Activated CD8-positive, alpha-beta T cell treated with anti-CD3 and anti-CD28 coated beads, Interleukin-2, amount 10 ng/mL, durations not matched to agents 7 days and 5 days (primary cell): ENCODE measurements around the gene HCFC1. TPM values are rescaled to one million over a fixed set of nuclear protein-coding genes. Genes with fewer than 3 reads are reported as not detected.

ENCODE experiments used
- ATAC-seq: fragments of 150-1000 bp; cut with Tn5 transposase; one replicate; pipeline ENCODE4 v1.10.0; 2021; ENCODE audit warnings: moderate library complexity
- CTCF ChIA-PET: fragments of 350-600 bp; sonication (Branson Sonifier 250); formaldehyde crosslinking; loops from one replicate; lab custom pipeline; 2021; ENCODE audit warnings: antibody characterized with exemption; lab: Charles Lee
- POLR2A ChIA-PET: fragments of 350-600 bp; sonication (Branson Sonifier 250); formaldehyde crosslinking; loops from one replicate; lab custom pipeline; 2021; ENCODE audit warnings: antibody characterized with exemption; lab: Charles Lee
- DNase-seq: peaks from one replicate; pipeline ENCODE4 v3.0.0-alpha.2; 2020
- H3K27ac Mint-ChIP-seq: one replicate; pipeline ENCODE4 v1.8.0; 2021; ENCODE audit warnings: mild to moderate bottlenecking, mixed read lengths
- H3K27me3 Mint-ChIP-seq: one replicate; pipeline ENCODE4 v1.8.0; 2021; ENCODE audit warnings: low read depth, mixed read lengths
- H3K36me3 Mint-ChIP-seq: one replicate; pipeline ENCODE4 v1.8.0; 2021; ENCODE audit warnings: low read depth, mixed read lengths
- H3K4me1 Mint-ChIP-seq: one replicate; pipeline ENCODE4 v1.8.0; 2021; ENCODE audit warnings: low read depth, mixed read lengths
- H3K4me3 Mint-ChIP-seq: one replicate; pipeline ENCODE4 v1.8.0; 2021; ENCODE audit warnings: mild to moderate bottlenecking, mixed read lengths
- H3K9me3 Mint-ChIP-seq: one replicate; pipeline ENCODE4 v1.8.0; 2022; ENCODE audit warnings: mixed read lengths; ENCODE audit not compliant: insufficient read depth
- total RNA-seq, 2 experiments: library from RNA; stranded (reverse); gene quantifications; one replicate each; pipeline ENCODE4 v1.2.3, GENCODE V29; 2021

HCFC1 gene
- total RNA-seq, 2 experiments from 2014 or later = 141 to 146 TPM

- CTCF ChIA-PET = no interaction called here
These were observed 16.3 kb downstream of the HCFC1 start for GRCh38 chrX:153955228-153955732.

GRCh38 chrX:153954558-153955227, 16.9 kb downstream of the HCFC1 start:
- CTCF ChIA-PET = no interaction called here

More at GRCh38 chrX:153955228-153955732, 16.3 kb downstream of the HCFC1 start:
- Mint-ChIP-seq H3K4me3 (no peak overlapping the region), H3K4me1 (peaks cover 14% of the 10 kb centered on the region), H3K27ac (peak overlapping the region; percentile 66), H3K36me3 (peaks cover 44% of the 10 kb centered on the region), H3K9me3 (no peaks in the 10 kb centered on the region), H3K27me3 (no peaks in the 10 kb centered on the region)
- no peak for ATAC-seq
- DNase-seq = no peak
- POLR2A ChIA-PET = no interaction called here

GRCh38 chrX:153953892-153954557, 17.6 kb downstream of the HCFC1 start:
- H3K9me3 Mint-ChIP-seq = no peaks in the 10 kb centered on the region
- CTCF ChIA-PET = interaction anchor here (2.3 to 10.6 kb wide), 2 partner anchors 12 to 28 kb away, joined by 15 to 228 read pairs; partner anchors contain the start of gene ARHGAP4
- DNase-seq (no peak), ATAC-seq (no peak)
- H3K36me3 Mint-ChIP-seq = peaks cover 46% of the 10 kb centered on the region
- H3K27ac Mint-ChIP-seq = peak overlapping the region; percentile 66
- POLR2A ChIA-PET = no interaction called here
- H3K27me3 Mint-ChIP-seq = no peaks in the 10 kb centered on the region
- H3K4me1 Mint-ChIP-seq = peaks cover 26% of the 10 kb centered on the region
- H3K4me3 Mint-ChIP-seq = no peak overlapping the region

More at GRCh38 chrX:153954558-153955227, 16.9 kb downstream of the HCFC1 start:
- ATAC-seq = no peak
- peaks cover 42% of the 10 kb centered on the region for H3K36me3 Mint-ChIP-seq
- POLR2A ChIA-PET = no interaction called here
- H3K9me3 Mint-ChIP-seq = no peaks in the 10 kb centered on the region
- peaks cover 20% of the 10 kb centered on the region for H3K4me1 Mint-ChIP-seq
- peak overlapping the region; percentile 66 for H3K27ac Mint-ChIP-seq
- no peaks in the 10 kb centered on the region for H3K27me3 Mint-ChIP-seq
- H3K4me3 Mint-ChIP-seq = no peak overlapping the region
- no peak for DNase-seq

GRCh38 chrX:153953342-153953830, 18.2 kb downstream of the HCFC1 start:
- no peaks in the 10 kb centered on the region for H3K9me3 Mint-ChIP-seq

GRCh38 chrX:153952373-153953026, 19.1 kb downstream of the HCFC1 start:
- no peak overlapping the region for H3K4me3 Mint-ChIP-seq
- no peaks in the 10 kb centered on the region for H3K27me3 Mint-ChIP-seq
- H3K9me3 Mint-ChIP-seq = no peaks in the 10 kb centered on the region
- no peak overlapping the region for H3K27ac Mint-ChIP-seq
- ChIA-PET CTCF (interaction anchor here (1.1 to 10.6 kb wide), 4 partner anchors 9 to 188 kb away, joined by 3 to 228 read pairs (median 9); partner anchors contain the start of genes ARHGAP4 and PLXNB3), POLR2A (no interaction called here)
- peaks cover 50% of the 10 kb centered on the region for H3K36me3 Mint-ChIP-seq
- no peak for DNase-seq
- peaks cover 37% of the 10 kb centered on the region for H3K4me1 Mint-ChIP-seq
- no peak for ATAC-seq

More at GRCh38 chrX:153953342-153953830, 18.2 kb downstream of the HCFC1 start:
- Mint-ChIP-seq H3K4me1 (peaks cover 32% of the 10 kb centered on the region), H3K4me3 (no peak overlapping the region), H3K27ac (no peak overlapping the region), H3K36me3 (peaks cover 49% of the 10 kb centered on the region), H3K27me3 (no peaks in the 10 kb centered on the region)
- ATAC-seq (peak; percentile 65), DNase-seq (peak; percentile 78)
- ChIA-PET CTCF (interaction anchor here (2.3 to 10.6 kb wide), 2 partner anchors 13 to 27 kb away, joined by 15 to 228 read pairs; partner anchors contain the start of gene ARHGAP4), POLR2A (no interaction called here)

GRCh38 chrX:153951683-153952372, 19.8 kb downstream of the HCFC1 start:
- Mint-ChIP-seq H3K4me1 (peaks cover 42% of the 10 kb centered on the region), H3K27me3 (no peaks in the 10 kb centered on the region), H3K36me3 (peaks cover 49% of the 10 kb centered on the region), H3K9me3 (no peaks in the 10 kb centered on the region), H3K4me3 (no peak overlapping the region), H3K27ac (no peak overlapping the region)
- ATAC-seq = no peak
- no peak for DNase-seq
- ChIA-PET CTCF (interaction anchor here (1.1 to 10.6 kb wide), 4 partner anchors 10 to 188 kb away, joined by 3 to 228 read pairs (median 9); partner anchors contain the start of genes ARHGAP4 and PLXNB3), POLR2A (no interaction called here)

- no peak for ATAC-seq
- peak overlapping the region; percentile 69 for H3K27ac Mint-ChIP-seq
- H3K27me3 Mint-ChIP-seq = no peaks in the 10 kb centered on the region
- DNase-seq = no peak
- ChIA-PET POLR2A (interaction anchor here (0.9 to 6.6 kb wide), 3 partner anchors 11 to 23 kb away, joined by 4 to 84 read pairs (median 5); partner anchors contain the start of gene ARHGAP4), CTCF (interaction anchor here (0.8 to 10.6 kb wide), 2 partner anchors 24 to 195 kb away, joined by 3 to 228 read pairs; partner anchors contain the start of gene ARHGAP4)
- H3K4me3 Mint-ChIP-seq = no peak overlapping the region
- H3K4me1 Mint-ChIP-seq = peaks cover 45% of the 10 kb centered on the region
- peaks cover 44% of the 10 kb centered on the region for H3K36me3 Mint-ChIP-seq
- H3K9me3 Mint-ChIP-seq = no peaks in the 10 kb centered on the region
These were observed 21.5 kb downstream of the HCFC1 start for GRCh38 chrX:153950127-153950526.

GRCh38 chrX:153948847-153949805, 22.5 kb downstream of the HCFC1 start:
- ChIA-PET POLR2A (interaction anchor here (0.7 to 6.6 kb wide), 5 partner anchors 12 to 317 kb away, joined by 3 to 84 read pairs (median 5); partner anchors contain the start of gene ARHGAP4), CTCF (interaction anchor here (1.5 to 10.6 kb wide), 3 partner anchors 18 to 186 kb away, joined by 4 to 228 read pairs (median 29); partner anchors contain the start of gene ARHGAP4)
- H3K4me1 Mint-ChIP-seq = peaks cover 44% of the 10 kb centered on the region
- ATAC-seq (no peak), DNase-seq (no peak)
- peaks cover 37% of the 10 kb centered on the region for H3K36me3 Mint-ChIP-seq
- H3K4me3 Mint-ChIP-seq = peak overlapping the region; percentile 28
- no peaks in the 10 kb centered on the region for H3K27me3 Mint-ChIP-seq
- no peaks in the 10 kb centered on the region for H3K9me3 Mint-ChIP-seq
- peak overlapping the region; percentile 79 for H3K27ac Mint-ChIP-seq

GRCh38 chrX:153948002-153948466, 23.6 kb downstream of the HCFC1 start:
- ATAC-seq (no peak), DNase-seq (no peak)
- peaks cover 44% of the 10 kb centered on the region for H3K4me1 Mint-ChIP-seq
- H3K27me3 Mint-ChIP-seq = no peaks in the 10 kb centered on the region
- no peak overlapping the region for H3K4me3 Mint-ChIP-seq
- H3K9me3 Mint-ChIP-seq = no peaks in the 10 kb centered on the region
- H3K27ac Mint-ChIP-seq = peak overlapping the region; percentile 72
- ChIA-PET POLR2A (interaction anchor here (1.3 to 6.6 kb wide), 3 partner anchors 17 to 21 kb away, joined by 4 to 84 read pairs (median 6); partner anchors contain the start of gene ARHGAP4), CTCF (interaction anchor here (1.5 to 10.6 kb wide), 4 partner anchors 19 to 185 kb away, joined by 4 to 228 read pairs (median 16); partner anchors contain the start of gene ARHGAP4)
- H3K36me3 Mint-ChIP-seq = peaks cover 31% of the 10 kb centered on the region
